Activated T-helper 1 cell treated with anti-CD3 and anti-CD28 coated beads, Interleukin-12 subunit alpha, Interleukin-12 subunit beta, Interleukin-2, Interleukin-4 antibody, amounts not matched to agents 30 ng/mL and 10 ng/mL and 1 ng/mL, durations not matched to agents 14 hours and 24 hours and 36 hours (primary cell): Measurements from ENCODE around the gene MAP4. TPM values are rescaled to one million over a fixed set of nuclear protein-coding genes. Genes with fewer than 3 reads are reported as not detected.

Source experiments
- DNase-seq: peaks from one replicate; pipeline ENCODE4 v3.0.0; 2021; ENCODE audit warnings: low spot score
- H3K27ac Mint-ChIP-seq: one replicate; pipeline ENCODE4 v1.8.0; 2021; ENCODE audit warnings: mild to moderate bottlenecking, mixed read lengths
- H3K27me3 Mint-ChIP-seq: one replicate; pipeline ENCODE4 v1.8.0; 2022; ENCODE audit warnings: mild to moderate bottlenecking, moderate library complexity, mixed read lengths; ENCODE audit not compliant: insufficient read depth
- H3K36me3 Mint-ChIP-seq: one replicate; pipeline ENCODE4 v1.8.0; 2021; ENCODE audit warnings: low read depth, mixed read lengths
- H3K4me1 Mint-ChIP-seq: one replicate; pipeline ENCODE4 v1.8.0; 2021; ENCODE audit warnings: low read depth, mixed read lengths
- H3K4me3 Mint-ChIP-seq: one replicate; pipeline ENCODE4 v1.8.0; 2021; ENCODE audit warnings: mild to moderate bottlenecking, moderate library complexity, mixed read lengths
- H3K9me3 Mint-ChIP-seq: one replicate; pipeline ENCODE4 v1.8.0; 2021; ENCODE audit warnings: mixed read lengths
- intact Hi-C: fragments of 100-400 bp; cut with micrococcal nuclease; formaldehyde crosslinking; loops from one replicate; pipeline ENCODE4 v1.15.1; 2024
- total RNA-seq: library from RNA; stranded (reverse); gene quantifications from 2 replicates; pipeline ENCODE4 v1.2.3, GENCODE V29; 2022

MAP4 gene
- total RNA-seq, 1 donor from 2014 or later = 120 TPM

GRCh38 chr3:47916696-47917095 lies 99.5 kb downstream of the MAP4 start:
- intact Hi-C loops = no loop called here
- Mint-ChIP-seq H3K36me3 (peaks cover 29% of the 10 kb centered on the region), H3K4me3 (no peak overlapping the region), H3K27me3 (no peaks in the 10 kb centered on the region), H3K9me3 (no peaks in the 10 kb centered on the region), H3K4me1 (peaks cover 5% of the 10 kb centered on the region), H3K27ac (no peak overlapping the region)
- no peak for DNase-seq

- H3K36me3 Mint-ChIP-seq = peaks cover 29% of the 10 kb centered on the region
- no peak for DNase-seq
- intact Hi-C loops = no loop called here
- H3K9me3 Mint-ChIP-seq = no peaks in the 10 kb centered on the region
- H3K4me3 Mint-ChIP-seq = no peak overlapping the region
- H3K27me3 Mint-ChIP-seq = no peaks in the 10 kb centered on the region
- peaks cover 9% of the 10 kb centered on the region for H3K4me1 Mint-ChIP-seq
- no peak overlapping the region for H3K27ac Mint-ChIP-seq
Observed at GRCh38 chr3:47916201-47916600, 100.0 kb downstream of the MAP4 start.

GRCh38 chr3:47912006-47912504 lies 104.2 kb downstream of the MAP4 start:
- Mint-ChIP-seq H3K9me3 (no peaks in the 10 kb centered on the region), H3K27me3 (no peaks in the 10 kb centered on the region), H3K4me1 (peaks cover 21% of the 10 kb centered on the region), H3K27ac (no peak overlapping the region), H3K36me3 (peaks cover 47% of the 10 kb centered on the region), H3K4me3 (no peak overlapping the region)
- DNase-seq = no peak
- intact Hi-C loops = no loop called here

- intact Hi-C loops = no loop called here
- Mint-ChIP-seq H3K27me3 (no peaks in the 10 kb centered on the region), H3K36me3 (peaks cover 43% of the 10 kb centered on the region), H3K9me3 (no peaks in the 10 kb centered on the region), H3K4me3 (no peak overlapping the region), H3K27ac (peak overlapping the region; percentile 18), H3K4me1 (peaks cover 21% of the 10 kb centered on the region)
- DNase-seq = no peak
Observed at GRCh38 chr3:47910777-47911440, 105.3 kb downstream of the MAP4 start.

- DNase-seq = no peak
- H3K4me3 Mint-ChIP-seq = no peak overlapping the region
- H3K36me3 Mint-ChIP-seq = peaks cover 39% of the 10 kb centered on the region
- no peaks in the 10 kb centered on the region for H3K27me3 Mint-ChIP-seq
- no peaks in the 10 kb centered on the region for H3K9me3 Mint-ChIP-seq
- peaks cover 21% of the 10 kb centered on the region for H3K4me1 Mint-ChIP-seq
- H3K27ac Mint-ChIP-seq = no peak overlapping the region
- intact Hi-C loops = no loop called here
Observed at GRCh38 chr3:47910233-47910632, 106.0 kb downstream of the MAP4 start.

- Mint-ChIP-seq H3K4me3 (no peak overlapping the region), H3K27me3 (no peaks in the 10 kb centered on the region), H3K9me3 (no peaks in the 10 kb centered on the region), H3K27ac (no peak overlapping the region), H3K4me1 (peaks cover 21% of the 10 kb centered on the region), H3K36me3 (peaks cover 36% of the 10 kb centered on the region)
- no peak for DNase-seq
- intact Hi-C loops = no loop called here
Observed at GRCh38 chr3:47909607-47910006, 106.6 kb downstream of the MAP4 start.

GRCh38 chr3:47908744-47909143 lies 107.5 kb downstream of the MAP4 start:
- no peaks in the 10 kb centered on the region for H3K9me3 Mint-ChIP-seq
- intact Hi-C loops = no loop called here
- no peak overlapping the region for H3K4me3 Mint-ChIP-seq
- H3K36me3 Mint-ChIP-seq = peaks cover 33% of the 10 kb centered on the region
- no peak for DNase-seq
- no peak overlapping the region for H3K27ac Mint-ChIP-seq
- peaks cover 21% of the 10 kb centered on the region for H3K4me1 Mint-ChIP-seq
- no peaks in the 10 kb centered on the region for H3K27me3 Mint-ChIP-seq

GRCh38 chr3:47907784-47908183 lies 108.4 kb downstream of the MAP4 start:
- Mint-ChIP-seq H3K27ac (no peak overlapping the region), H3K36me3 (peaks cover 35% of the 10 kb centered on the region), H3K4me3 (no peak overlapping the region), H3K27me3 (no peaks in the 10 kb centered on the region), H3K4me1 (peaks cover 21% of the 10 kb centered on the region), H3K9me3 (no peaks in the 10 kb centered on the region)
- DNase-seq = no peak
- intact Hi-C loops = no loop called here

DNA sequence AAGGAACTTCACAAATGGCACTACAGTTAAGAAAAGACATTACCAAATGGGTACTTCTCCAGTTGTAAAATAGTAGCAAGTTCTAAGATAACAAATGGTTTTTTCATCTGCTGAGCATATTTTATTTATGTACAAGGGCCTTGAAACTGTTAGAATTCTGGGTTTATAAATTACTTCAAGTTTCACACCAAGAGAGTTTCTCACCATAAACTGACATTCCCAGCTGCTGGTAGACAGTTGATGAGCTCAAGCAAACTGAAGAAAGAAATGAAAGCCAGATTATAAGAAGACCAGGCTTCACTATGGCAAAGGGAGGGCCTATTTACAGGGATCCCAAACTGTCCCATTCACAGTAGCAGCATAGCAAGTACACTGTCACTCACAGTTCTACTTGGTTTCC lies 113.5 kb downstream of the MAP4 start:
- Mint-ChIP-seq H3K27ac (no peak overlapping the region), H3K36me3 (peaks cover 11% of the 10 kb centered on the region), H3K4me3 (no peak overlapping the region), H3K4me1 (no peaks in the 10 kb centered on the region), H3K9me3 (no peaks in the 10 kb centered on the region), H3K27me3 (no peaks in the 10 kb centered on the region)
- intact Hi-C loops = no loop called here
- DNase-seq = no peak

DNA sequence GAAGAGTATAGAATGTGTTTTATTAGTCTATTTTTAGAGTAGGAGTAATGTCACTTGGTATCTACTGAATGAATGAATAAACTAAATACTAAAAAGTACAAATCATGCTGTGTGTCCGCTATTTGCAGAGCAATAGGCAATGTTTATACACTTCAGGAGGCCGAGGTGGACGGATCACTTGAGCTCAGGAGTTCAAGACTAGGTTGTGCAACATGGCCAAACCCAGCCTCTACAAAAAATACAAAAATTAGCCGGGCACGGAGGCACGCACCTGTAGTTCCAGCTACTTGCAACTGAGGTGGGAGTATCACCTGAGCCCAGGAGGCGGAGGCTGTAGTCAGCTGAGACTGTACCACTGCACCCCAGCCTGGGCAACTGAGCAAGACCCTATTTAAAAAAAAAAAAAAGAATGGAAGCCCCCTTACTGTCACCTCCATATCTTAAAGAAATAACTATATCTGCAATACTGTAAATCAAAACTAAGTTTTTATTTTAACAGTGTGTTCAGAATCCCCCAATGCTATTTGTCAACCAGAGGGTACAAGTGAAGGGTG lies 114.9 kb downstream of the MAP4 start:
- no peaks in the 10 kb centered on the region for H3K9me3 Mint-ChIP-seq
- no peaks in the 10 kb centered on the region for H3K27me3 Mint-ChIP-seq
- H3K4me3 Mint-ChIP-seq = no peak overlapping the region
- no peak for DNase-seq
- intact Hi-C loops = no loop called here
- peaks cover 8% of the 10 kb centered on the region for H3K36me3 Mint-ChIP-seq
- no peaks in the 10 kb centered on the region for H3K4me1 Mint-ChIP-seq
- H3K27ac Mint-ChIP-seq = no peak overlapping the region

DNA sequence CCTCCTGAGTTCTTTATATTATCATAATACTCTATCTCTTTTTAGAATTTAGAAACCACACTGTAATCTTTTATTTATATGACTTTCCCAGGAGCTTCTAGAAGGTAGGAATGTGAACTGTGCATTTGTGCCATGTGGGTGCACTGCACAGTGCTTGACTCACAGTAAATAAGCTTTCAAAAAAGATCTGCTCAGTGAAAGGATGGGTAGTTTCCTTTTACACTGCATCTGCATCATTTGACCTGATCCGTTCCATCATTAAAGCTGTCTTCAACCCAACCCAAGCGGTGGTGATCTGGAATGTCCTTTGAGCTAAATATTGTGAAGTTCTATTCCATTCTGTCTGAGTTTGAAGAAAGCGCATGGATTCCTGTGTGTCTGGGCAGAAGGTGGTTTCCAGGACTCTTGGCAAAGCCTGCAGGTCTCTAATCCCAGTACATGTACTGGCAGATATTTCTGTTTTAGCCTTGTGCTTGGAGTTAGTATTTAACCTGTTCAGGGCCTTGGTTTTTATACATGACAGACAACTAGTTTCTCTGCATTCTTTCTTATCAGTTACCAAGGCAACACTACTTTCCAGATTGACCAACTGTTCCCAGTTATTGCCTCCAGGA lies 116.6 kb downstream of the MAP4 start:
- no peaks in the 10 kb centered on the region for H3K4me1 Mint-ChIP-seq
- intact Hi-C loops = no loop called here
- no peak overlapping the region for H3K27ac Mint-ChIP-seq
- no peak for DNase-seq
- H3K27me3 Mint-ChIP-seq = no peaks in the 10 kb centered on the region
- H3K36me3 Mint-ChIP-seq = peaks cover 9% of the 10 kb centered on the region
- H3K9me3 Mint-ChIP-seq = no peaks in the 10 kb centered on the region
- H3K4me3 Mint-ChIP-seq = no peak overlapping the region

DNA sequence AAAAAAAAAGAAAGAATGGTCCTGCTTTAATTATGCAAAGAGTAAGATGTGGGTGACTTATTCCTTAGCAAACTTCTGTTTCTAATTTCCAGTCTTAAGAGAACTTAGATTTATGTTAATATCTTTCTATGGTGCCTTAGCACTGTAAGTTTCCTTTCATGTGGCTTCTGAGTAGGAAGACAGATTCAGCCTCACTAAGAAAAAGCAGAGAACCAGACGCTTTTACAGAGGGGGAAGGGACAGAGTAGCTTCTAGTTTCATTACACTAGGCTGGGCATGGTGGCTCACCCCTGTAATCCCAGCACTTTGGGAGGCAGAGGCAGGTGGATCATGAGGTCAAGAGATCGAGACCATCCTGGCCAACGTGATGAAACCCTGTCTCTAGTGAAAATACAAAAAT lies 118.3 kb downstream of the MAP4 start:
- no peak for DNase-seq
- H3K4me1 Mint-ChIP-seq = no peaks in the 10 kb centered on the region
- no peak overlapping the region for H3K27ac Mint-ChIP-seq
- no peaks in the 10 kb centered on the region for H3K27me3 Mint-ChIP-seq
- intact Hi-C loops = no loop called here
- no peak overlapping the region for H3K4me3 Mint-ChIP-seq
- peaks cover 12% of the 10 kb centered on the region for H3K36me3 Mint-ChIP-seq
- H3K9me3 Mint-ChIP-seq = no peaks in the 10 kb centered on the region

GRCh38 chr3:47896736-47897135 lies 119.5 kb downstream of the MAP4 start:
- Mint-ChIP-seq H3K27me3 (no peaks in the 10 kb centered on the region), H3K36me3 (peaks cover 12% of the 10 kb centered on the region), H3K4me1 (peaks cover 6% of the 10 kb centered on the region), H3K27ac (no peak overlapping the region), H3K9me3 (no peaks in the 10 kb centered on the region), H3K4me3 (no peak overlapping the region)
- intact Hi-C loops = no loop called here
- DNase-seq = no peak
